NK-92 (cell line): ENCODE data around the gene TGFBR3.

Experiments used
- DNase-seq: peaks from one replicate; lab custom pipeline; 2025; ENCODE audit not compliant: unreplicated experiment; lab: John Stamatoyannopoulos, UW

Gene TGFBR3

DNA sequence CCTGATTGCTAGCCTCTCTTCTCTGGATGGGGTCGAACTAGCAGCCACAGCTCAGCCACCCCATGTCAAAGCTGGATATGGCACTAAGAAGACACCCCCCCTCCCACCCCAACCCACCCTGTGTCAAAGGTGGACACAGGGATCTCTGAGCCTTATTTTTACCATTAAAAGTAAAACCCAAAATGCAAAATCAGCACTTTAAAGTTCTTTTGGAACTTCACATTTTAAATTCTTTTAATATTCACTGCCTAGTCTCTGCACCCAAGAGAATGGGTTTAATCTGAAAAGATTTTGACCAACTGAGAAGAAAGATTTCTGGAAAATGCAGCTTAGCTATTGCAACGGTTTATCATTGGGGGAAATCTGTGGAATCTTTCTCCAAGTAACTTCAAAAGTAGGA is 167.6 kb downstream of the TGFBR3 start:
- DNase-seq: no peak

- no peak for DNase-seq
Measured at GRCh38 chr1:91717839-91718238, 168.1 kb downstream of the TGFBR3 start.

DNA sequence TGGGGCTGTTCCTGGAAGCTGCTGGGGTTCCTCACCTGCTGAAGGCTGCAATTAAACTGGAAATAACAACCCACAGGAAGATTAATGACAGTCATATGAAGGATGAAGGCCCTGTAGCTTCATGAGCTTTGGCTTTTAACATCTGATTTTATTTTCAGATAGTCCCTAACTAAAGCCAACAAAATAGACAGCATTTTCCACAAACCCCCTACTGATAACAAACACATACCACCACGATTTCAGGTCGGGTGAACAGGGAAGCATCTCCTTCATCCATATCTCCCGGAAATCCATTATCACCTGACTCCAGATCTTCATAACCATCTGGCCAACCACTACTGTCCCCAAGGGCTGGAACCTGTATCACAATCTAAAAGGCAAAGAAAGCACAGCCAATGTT is 169.6 kb downstream of the TGFBR3 start:
- DNase-seq: no peak

GRCh38 chr1:91715416-91716000 is 170.4 kb downstream of the TGFBR3 start:
- DNase-seq: no peak

DNA sequence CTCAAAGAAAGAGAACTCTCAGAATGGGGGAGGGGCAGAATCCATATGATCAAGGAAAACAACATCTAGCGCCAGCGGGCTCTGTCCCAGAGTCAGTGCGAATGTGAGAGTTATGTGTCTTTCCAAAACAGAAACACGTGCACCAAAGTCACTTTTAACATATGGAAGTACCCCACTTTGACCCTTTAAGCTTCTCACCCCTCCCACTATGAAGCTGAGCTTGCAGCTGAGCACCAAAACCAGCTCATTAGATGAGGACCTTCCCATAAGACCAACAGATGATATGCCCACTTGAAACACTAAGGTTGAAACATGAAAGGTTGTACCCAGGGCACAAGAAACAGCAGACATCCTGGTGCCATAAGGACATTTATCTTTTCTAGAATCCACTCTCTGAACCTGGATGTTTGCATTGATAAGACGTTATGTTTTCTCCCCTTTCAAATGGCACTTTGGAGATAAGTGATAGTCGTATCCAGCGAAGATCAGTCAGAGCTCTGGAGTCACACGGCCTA is 171.0 kb downstream of the TGFBR3 start:
- no peak for DNase-seq

DNA sequence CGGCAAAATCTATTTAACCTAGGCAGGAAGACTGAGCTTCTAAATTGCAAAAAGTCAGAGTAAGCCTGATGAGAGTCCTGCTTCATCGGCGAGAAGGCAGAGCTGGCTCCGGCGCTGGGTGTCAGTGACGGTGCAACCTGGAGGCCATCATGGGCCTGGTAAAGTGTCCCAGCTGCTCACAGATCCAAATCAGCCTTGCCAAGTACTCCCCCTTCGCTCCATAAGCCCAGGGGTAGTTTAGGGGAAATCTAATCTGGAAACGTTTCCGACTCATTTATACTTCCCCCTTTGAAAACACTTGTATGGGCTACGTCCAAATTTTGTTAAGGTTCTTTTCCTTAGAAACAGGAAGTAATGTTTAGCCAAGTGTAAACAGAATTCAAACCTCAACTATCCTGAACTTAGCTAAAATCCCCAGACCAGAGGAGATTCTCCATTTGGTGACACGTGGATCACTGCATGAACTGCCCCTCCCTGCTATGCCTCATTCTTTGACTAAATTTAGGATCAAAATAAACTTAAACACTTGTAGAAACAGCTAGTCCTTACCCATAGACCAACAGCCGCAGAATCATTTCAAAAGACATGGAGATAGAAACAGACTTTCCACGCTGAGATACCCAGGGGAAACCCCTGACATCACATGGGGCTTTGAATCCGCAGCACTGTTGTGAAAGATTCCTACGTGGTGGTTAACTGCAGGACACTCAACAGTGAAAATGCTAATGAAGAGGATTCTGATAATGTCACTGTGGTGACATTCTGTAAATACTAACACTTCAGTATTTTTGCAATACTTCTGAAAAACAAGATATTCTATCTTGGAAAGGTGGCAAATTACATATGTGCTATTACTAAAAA is 172.7 kb downstream of the TGFBR3 start:
- no peak for DNase-seq

DNA sequence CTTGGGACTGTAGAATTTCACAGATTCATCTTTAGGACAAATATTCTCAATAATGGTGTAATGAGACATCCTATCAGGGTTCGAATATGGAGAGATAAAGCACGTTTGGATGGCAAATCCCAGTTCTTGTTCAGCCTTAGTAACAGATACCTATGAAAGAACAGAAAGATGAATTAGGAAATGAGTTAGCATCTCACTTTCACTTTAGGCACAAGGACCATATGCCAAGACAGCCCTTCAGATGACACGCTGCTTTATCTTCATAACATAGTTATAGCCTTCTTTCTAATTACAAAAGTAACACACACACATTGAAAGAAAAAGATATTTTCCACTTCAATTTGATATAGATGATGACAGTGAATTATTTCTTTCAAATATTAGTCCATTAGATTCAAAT is 173.6 kb downstream of the TGFBR3 start:
- DNase-seq: no peak

GRCh38 chr1:91711504-91712247 is 174.3 kb downstream of the TGFBR3 start:
- DNase-seq: no peak

- no peak for DNase-seq
Measured at GRCh38 chr1:91710261-91710660, 175.7 kb downstream of the TGFBR3 start.

- DNase-seq: no peak
Measured at GRCh38 chr1:91708691-91709090, 177.3 kb downstream of the TGFBR3 start.

DNA sequence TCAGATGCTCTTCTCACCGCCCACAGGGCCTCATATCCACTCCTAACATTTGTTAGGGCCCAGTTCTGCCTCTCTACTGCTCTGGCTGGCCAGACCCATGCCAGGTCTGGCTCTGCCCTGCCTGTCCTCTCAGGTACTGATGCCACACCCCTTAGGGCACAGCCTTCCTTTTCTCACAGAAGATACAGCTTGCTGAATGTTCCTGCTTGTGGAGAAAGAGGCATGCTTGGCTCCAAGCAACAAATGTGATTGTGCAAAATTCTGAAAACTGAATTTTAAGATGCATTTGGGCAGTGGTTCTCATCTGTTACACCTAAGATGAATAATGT is 178.1 kb downstream of the TGFBR3 start:
- no peak for DNase-seq

DNA sequence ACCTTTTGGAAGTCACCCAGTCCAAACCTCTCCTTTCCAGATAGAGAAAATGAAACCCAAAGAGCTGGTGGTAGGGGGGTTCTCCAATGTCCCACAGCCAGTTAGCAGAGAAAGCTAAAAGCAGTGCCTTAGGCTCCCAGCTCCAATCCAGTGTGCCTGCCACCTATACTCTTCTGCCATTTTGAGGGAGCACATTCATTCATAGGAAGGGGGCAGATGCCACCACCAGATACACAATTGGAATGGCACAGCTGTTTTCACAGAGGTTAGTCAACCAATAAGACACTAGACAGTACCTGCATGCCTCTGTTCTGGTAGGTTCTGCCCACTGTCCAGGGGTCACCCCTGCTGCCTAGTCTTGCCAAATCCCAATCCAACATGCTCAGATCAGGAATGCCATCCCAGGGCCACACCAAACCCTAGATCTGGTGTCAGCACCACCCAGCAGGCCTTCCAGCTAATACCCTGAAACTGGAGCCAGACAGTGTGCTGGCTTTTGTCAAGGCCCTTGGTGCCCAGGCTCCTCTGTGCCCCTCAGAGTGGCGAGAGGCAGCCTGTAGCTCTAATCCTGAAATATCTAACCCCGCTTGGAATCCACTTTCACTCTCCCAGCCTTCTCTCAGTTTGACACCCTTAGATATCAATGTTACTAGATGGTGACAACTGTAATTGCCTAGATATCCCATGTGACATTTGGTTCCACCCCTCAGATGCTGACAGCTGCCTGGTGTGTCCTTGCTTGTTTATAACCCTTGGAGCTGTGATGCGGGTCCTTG is 178.6 kb downstream of the TGFBR3 start:
- no peak for DNase-seq

DNA sequence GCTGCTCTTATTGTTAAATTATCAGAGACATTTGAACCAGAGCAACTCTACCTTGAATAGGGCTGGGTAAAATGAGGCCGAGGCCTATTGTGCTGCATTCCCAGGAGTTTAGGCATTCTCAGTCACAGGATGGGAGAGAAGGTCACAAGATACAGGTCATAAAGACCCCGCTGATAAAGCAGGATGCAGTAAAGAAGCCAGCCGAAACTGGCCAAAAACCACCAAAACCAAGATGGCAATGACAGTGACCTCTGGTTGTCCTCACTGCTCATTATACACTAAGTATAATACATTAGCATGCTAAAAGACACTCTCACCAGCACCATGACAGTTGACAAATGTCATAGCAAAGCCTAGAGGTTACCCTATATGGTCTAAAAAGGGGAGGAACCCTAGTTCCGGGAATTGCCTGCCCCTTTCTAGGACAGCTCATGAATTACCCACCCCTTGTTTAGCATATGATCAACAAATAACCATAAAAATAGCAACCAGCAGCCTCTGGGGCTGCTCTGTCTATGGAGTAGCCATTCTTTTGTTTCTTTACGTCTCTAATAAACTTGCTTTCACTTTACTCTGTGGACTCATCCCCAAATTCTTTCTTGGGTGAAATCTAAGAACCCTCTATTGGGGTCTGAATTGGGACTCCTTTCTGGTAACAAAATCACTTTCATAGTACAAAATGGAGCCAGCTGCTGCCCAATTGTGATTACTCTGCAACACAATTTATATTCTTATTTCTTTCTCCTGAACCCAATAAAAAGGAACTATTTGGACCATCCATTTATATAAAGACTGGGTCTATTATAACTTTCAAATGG is 179.6 kb downstream of the TGFBR3 start:
- DNase-seq: no peak

- no peak for DNase-seq
Measured at GRCh38 chr1:91704746-91705145, 181.2 kb downstream of the TGFBR3 start.

GRCh38 chr1:91703095-91703494 is 182.9 kb downstream of the TGFBR3 start:
- DNase-seq: no peak

GRCh38 chr1:91701472-91701869 is 184.5 kb downstream of the TGFBR3 start:
- DNase-seq: no peak

DNA sequence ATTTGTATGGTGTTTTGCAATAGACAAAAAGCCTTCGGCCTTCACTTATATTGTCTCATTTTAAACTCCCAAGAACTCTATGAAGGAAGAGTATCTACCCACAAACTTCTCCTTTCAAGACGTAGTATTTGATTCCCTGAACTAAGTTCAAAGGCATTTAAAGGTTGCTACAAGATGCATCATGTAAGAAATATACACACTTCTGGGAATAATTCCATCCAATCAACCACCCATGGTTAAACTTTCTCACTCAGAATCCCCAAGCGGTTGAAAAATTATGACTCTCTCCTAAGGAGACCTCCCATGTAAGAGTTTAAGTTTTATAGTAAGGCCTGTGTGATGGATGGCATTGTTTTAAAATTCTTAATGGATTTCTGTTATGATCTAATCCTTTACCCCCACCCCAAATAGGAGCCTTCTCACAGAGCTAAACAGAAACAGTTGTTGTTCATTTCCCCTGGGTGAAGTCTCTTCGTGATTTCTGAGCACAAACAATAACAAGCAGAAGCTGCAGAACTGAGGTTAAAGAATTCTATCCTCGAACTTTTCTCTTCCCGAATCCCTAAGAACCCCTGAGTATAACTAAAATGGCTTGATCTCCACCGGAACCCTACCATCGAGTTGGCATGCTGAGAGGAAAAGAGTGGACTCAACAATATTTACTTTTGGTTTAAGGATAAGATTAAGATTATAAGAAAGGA is 185.0 kb downstream of the TGFBR3 start:
- no peak for DNase-seq

GRCh38 chr1:91700332-91700731 is 185.6 kb downstream of the TGFBR3 start:
- DNase-seq: no peak

GRCh38 chr1:91699339-91699974 is 186.5 kb downstream of the TGFBR3 start:
- DNase-seq: no peak
